ENCODE data around the gene CHD6.

- TF ChIP-seq YY1 (IDR thresholded peaks at IDR 0.05; ENCODE audit: low read depth): no peak
- no peak for TF ChIP-seq EP300 (IDR thresholded peaks at IDR 0.05; ENCODE audit: borderline replicate concordance)
- TF ChIP-seq CREB1 (IDR thresholded peaks at IDR 0.05; ENCODE audit: low read depth): no peak
- TF ChIP-seq NFIC (IDR thresholded peaks at IDR 0.05): no peak
- TF ChIP-seq USF1 (IDR thresholded peaks at IDR 0.05): no peak
- TF ChIP-seq EGR1 (IDR thresholded peaks at IDR 0.05): no peak
- no peak for TF ChIP-seq TAF1 (IDR thresholded peaks at IDR 0.05; ENCODE audit: low read depth)
- no peak for TF ChIP-seq TEAD4 (IDR thresholded peaks at IDR 0.05)
- TF ChIP-seq MAX (IDR thresholded peaks at IDR 0.05): peak; percentile 25; the same call in 1 of the 2 replicates
- TF ChIP-seq RAD21 (IDR thresholded peaks at IDR 0.05; ENCODE audit: low read depth): no peak
- TF ChIP-seq REST (IDR thresholded peaks at IDR 0.05; ENCODE audit: low read depth): no peak
- no peak for TF ChIP-seq TCF12 (IDR thresholded peaks at IDR 0.05; ENCODE audit: low read depth)
Observed at GRCh38 chr20:41618807-41619311, 682 bp upstream of the CHD6 start.

All from Ishikawa (cell line).